Hepatocyte (in vitro differentiated cells): ENCODE measurements around the gene PHF11.

Experiments
- CTCF ChIP-seq: fragments of 200-600 bp; sonication (generic); IDR thresholded peaks from 2 replicates; pipeline ENCODE4 v1.5.1; 2016; ENCODE audit warnings: antibody characterized with exemption, mild to moderate bottlenecking; ENCODE audit not compliant: poor library complexity
- EZH2 ChIP-seq: fragments of 200-600 bp; sonication (generic); IDR thresholded peaks from 2 replicates; pipeline ENCODE4 v1.6.1; 2016; ENCODE audit warnings: antibody characterized with exemption, mild to moderate bottlenecking, borderline replicate concordance
- EZH2phosphoT487 ChIP-seq: fragments of 200-600 bp; sonication (generic); IDR thresholded peaks from one replicate; pipeline ENCODE4 v1.6.1; 2018; ENCODE audit warnings: antibody characterized with exemption, mild to moderate bottlenecking, low read depth, moderate library complexity; ENCODE audit not compliant: unreplicated experiment, severe bottlenecking

- TF ChIP-seq CTCF (no peak), EZH2 (no peak), EZH2phosphoT487 (no peak)
Measured at GRCh38 chr13:49464621-49465325, 31.0 kb upstream of the PHF11 start.
